Uterine smooth muscle cell (primary cell): Measurements from ENCODE around the gene ZNF683. TPM values are rescaled to one million over a fixed set of nuclear protein-coding genes. Genes with fewer than 3 reads are reported as not detected.

Experiments used
- total RNA-seq: library from RNA; depleted of rRNA; stranded (reverse); fragments of >200 nt; gene quantifications from 2 replicates; pipeline ENCODE4 v1.2.3, GENCODE V29; 2014

ZNF683 gene
- total RNA-seq: not detected in 2 replicates

DNA sequence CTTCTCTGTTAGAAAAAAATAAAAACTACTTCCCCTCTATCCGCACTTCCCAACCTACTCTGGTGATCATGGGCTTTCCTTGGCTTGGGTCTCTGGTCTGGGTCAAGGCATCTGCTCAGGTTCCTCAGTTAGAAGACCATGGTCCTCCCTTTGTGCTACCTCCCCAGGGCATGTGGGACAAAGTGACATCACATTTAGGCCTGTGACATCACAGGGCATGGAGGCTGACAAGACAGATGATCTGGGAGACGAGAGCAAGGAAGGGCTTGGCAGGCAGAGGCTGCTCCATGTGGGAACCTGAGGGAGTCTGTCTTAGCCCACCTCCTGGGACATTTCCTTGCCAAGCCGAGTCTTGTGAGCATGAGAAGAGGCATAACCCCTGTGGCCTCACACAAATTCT is at the start of gene ZNF683:
TSS of gene ZNF683 (minus strand) at position 140 of the 400 bp plus-strand sequence. CDS start 4,179 bp downstream, outside the sequence.

GRCh38 chr1:26410706-26411623 is 38.4 kb upstream of the ZNF683 start, which contains the start of gene LIN28A:
LIN28A (plus strand) TSS chr1:26410817; CDS start chr1:26410892, 75 bp downstream.

DNA sequence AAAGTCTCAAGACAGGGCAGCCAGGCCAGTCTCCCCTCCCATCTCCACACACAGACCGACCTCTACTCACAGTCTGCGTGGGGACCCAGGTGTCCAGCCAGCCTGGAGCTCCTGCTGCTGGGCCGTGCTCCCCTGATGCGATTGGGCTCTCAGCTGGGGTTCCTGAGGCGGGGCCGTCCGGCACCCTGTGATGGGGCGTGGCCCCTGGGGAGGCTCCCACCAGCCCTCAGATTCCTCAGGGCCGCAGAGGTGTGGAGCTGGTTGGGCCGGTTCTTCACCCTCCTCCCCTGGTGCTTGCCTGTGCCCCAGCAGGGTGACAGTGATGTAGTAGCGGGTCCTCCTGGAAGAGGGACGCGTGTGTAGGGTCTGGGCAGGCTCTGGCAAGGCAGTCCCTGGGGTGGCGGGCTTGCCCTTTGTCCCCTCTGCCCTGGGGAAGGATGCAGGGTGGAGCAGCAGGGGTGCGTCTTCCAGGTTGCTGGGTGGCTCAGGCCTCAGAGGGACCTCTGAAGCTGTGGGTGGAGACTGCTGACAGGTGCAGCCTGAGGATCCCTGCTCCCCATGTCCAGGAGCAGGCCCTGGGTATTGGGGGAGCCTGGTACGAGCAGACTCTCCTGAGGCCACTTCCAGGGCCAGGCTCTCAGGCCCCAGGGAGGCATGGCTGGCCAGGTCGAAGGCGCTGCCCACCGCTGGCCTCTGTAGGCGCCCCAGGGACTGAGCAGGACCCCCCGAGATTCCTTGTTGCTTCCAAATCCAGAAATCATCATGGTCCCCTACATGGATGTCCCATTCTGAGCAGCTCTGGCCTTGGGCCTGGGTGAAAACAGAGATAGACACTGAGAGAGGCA is 18.4 kb downstream of the ZNF683 start, which contains the start of gene CRYBG2:
TSS of gene CRYBG2 (minus strand) at position 155 of the 845 bp plus-strand sequence. CDS start 7,473 bp downstream, outside the sequence.

DNA sequence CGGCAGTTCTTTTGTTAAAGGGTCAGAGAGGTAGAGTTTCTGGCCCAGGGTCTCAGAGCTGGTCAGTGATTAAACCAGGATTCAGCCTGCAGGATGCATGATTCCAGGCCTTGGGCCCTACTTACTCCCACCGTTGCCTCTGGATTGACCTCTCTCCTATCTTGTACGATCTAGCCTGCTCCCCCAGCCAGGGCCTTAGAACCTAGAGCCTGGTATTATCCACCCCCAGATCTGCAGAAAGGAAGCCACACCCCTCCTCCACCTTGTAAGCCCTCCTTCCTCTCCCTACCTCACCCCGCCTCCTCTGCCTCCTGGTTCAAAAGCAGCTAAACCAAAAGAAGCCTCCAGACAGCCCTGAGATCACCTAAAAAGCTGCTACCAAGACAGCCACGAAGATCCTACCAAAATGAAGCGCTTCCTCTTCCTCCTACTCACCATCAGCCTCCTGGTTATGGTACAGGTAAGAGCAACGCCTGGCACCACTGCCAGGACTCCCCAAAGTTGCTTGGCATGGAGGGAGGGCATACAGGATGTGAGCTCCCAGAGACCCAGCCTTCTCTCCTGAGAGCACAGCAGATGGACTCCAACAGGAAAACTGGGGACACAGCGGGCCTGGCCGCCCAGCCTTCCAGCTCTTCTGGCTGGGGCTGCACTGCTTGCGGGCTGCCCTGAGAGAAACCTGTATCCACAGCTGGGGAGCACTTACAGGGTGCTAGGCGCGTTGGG is 54.8 kb downstream of the ZNF683 start, which contains the start of gene CD52:
TSS of gene CD52 (plus strand) at position 347 of the 726 bp plus-strand sequence. CDS start at position 407, 60 bp downstream.

Other genes with a start within 250 kb of the ZNF683 start
- under 0.01 TPM in 2 replicates for gene FAM110D, start 213.7 kb downstream of the ZNF683 start, total RNA-seq
- not detected in 2 replicates for gene C1orf232, start 203.8 kb downstream of the ZNF683 start, total RNA-seq
- gene ZNF593, start 202.8 kb downstream of the ZNF683 start, total RNA-seq: 23.2 and 28.9 TPM in 2 replicates
- not detected in 2 replicates for gene ZNF593OS, start 200.9 kb downstream of the ZNF683 start, total RNA-seq
- gene CNKSR1, start 195.3 kb downstream of the ZNF683 start, total RNA-seq: 0.22 TPM in 1 of 2 replicates, not detected in the other
- gene CATSPER4, start 182.1 kb downstream of the ZNF683 start, total RNA-seq: not detected in 2 replicates
- gene CEP85, start 138.6 kb downstream of the ZNF683 start, total RNA-seq: 8.5 and 15.6 TPM in 2 replicates
- 20.4 and 30.1 TPM in 2 replicates for gene SH3BGRL3, start 92.7 kb downstream of the ZNF683 start, total RNA-seq
- 4.2 and 7.1 TPM in 2 replicates for gene UBXN11, start 66.1 kb downstream of the ZNF683 start, total RNA-seq
- not detected in 2 replicates for gene CD52, start 54.8 kb downstream of the ZNF683 start, total RNA-seq
- 0.12 TPM in 1 of 2 replicates, not detected in the other for gene CRYBG2, start 18.6 kb downstream of the ZNF683 start, total RNA-seq
- not detected in 2 replicates for gene LIN28A, start 38.1 kb upstream of the ZNF683 start, total RNA-seq
- gene DHDDS, start 59.6 kb upstream of the ZNF683 start, total RNA-seq: 61.7 and 69.5 TPM in 2 replicates
- 233 and 471 TPM in 2 replicates for gene HMGN2, start 99.7 kb upstream of the ZNF683 start, total RNA-seq
- 7.5 and 14.8 TPM in 2 replicates for gene RPS6KA1, start 157.0 kb upstream of the ZNF683 start, total RNA-seq